HepG2 (cell line): Measurements from ENCODE around the gene RICTOR. TPM values are rescaled to one million over a fixed set of nuclear protein-coding genes. Genes with fewer than 3 reads are reported as not detected.

Experiments
- ARNT2 ChIP-seq: sonication (generic); formaldehyde crosslinking; IDR thresholded peaks from 2 replicates; pipeline ENCODE4 v1.8.0; 2022; ENCODE audit warnings: mild to moderate bottlenecking, low read depth, missing genetic modification reagents, moderate library complexity
- DMAP1 ChIP-seq: IDR thresholded peaks from 2 replicates; pipeline ENCODE4 v1.6.1; 2016
- EHMT2 ChIP-seq: fragments of 200-600 bp; sonication (generic); IDR thresholded peaks from 2 replicates; pipeline ENCODE4 v1.7.0; 2017; ENCODE audit warnings: antibody characterized with exemption, low read depth, low read length, borderline replicate concordance
- FIP1L1 ChIP-seq: fragments of 200-400 bp; formaldehyde crosslinking; IDR thresholded peaks from 2 replicates; pipeline ENCODE4 v1.6.1; 2018; ENCODE audit warnings: low read depth, mild to moderate bottlenecking, low read length, moderate library complexity, borderline replicate concordance; ENCODE audit not compliant: insufficient read depth
- FLYWCH1 ChIP-seq: sonication (generic); formaldehyde crosslinking; IDR thresholded peaks from 2 replicates; pipeline ENCODE4 v1.8.1; 2023; ENCODE audit warnings: mild to moderate bottlenecking, missing genetic modification reagents
- GABPA ChIP-seq, 2 experiments: IDR thresholded peaks; 2 replicates each; pipeline ENCODE4 v1.6.1; 2011 to 2016; ENCODE audit warnings: low read depth in 2 of 2, low read length in 1 of 2, missing biosample characterization in 1 of 2, missing genetic modification characterization in 1 of 2
- GTF2F1 ChIP-seq: fragments of 150-350 bp; IDR thresholded peaks from 2 replicates; pipeline ENCODE4 v1.6.1; 2014; ENCODE audit warnings: low read length
- GZF1 ChIP-seq: sonication (generic); formaldehyde crosslinking; IDR thresholded peaks from 2 replicates; pipeline ENCODE4 v1.5.1; 2020; ENCODE audit warnings: mild to moderate bottlenecking, missing genetic modification reagents
- HDAC6 ChIP-seq: fragments of 200-600 bp; sonication (generic); IDR thresholded peaks from 2 replicates; pipeline ENCODE4 v1.7.0; 2017; ENCODE audit warnings: mild to moderate bottlenecking, antibody characterized with exemption, low read length, low read depth
- ISX ChIP-seq: sonication (generic); formaldehyde crosslinking; conservative IDR thresholded peaks from 2 replicates; pipeline ENCODE4 v1.5.0; 2020; ENCODE audit warnings: missing genetic modification reagents
- NFE2L1 ChIP-seq: sonication (generic); formaldehyde crosslinking; IDR thresholded peaks from 2 replicates; pipeline ENCODE4 v1.4.0; 2020; ENCODE audit warnings: missing genetic modification reagents, mild to moderate bottlenecking, borderline replicate concordance
- ONECUT2 ChIP-seq: sonication (generic); formaldehyde crosslinking; IDR thresholded peaks from 2 replicates; pipeline ENCODE4 v1.4.0; 2020; ENCODE audit warnings: missing genetic modification reagents
- POGZ ChIP-seq: sonication (generic); formaldehyde crosslinking; IDR thresholded peaks from 2 replicates; pipeline ENCODE4 v1.4.0; 2020; ENCODE audit warnings: mild to moderate bottlenecking, missing genetic modification reagents
- TAF1 ChIP-seq: sonication (generic); formaldehyde crosslinking; IDR thresholded peaks from 2 replicates; pipeline ENCODE4 v1.4.0; 2020; ENCODE audit warnings: missing genetic modification reagents
- ZBTB1 ChIP-seq: sonication (generic); formaldehyde crosslinking; IDR thresholded peaks from 2 replicates; pipeline ENCODE4 v1.4.0; 2020; ENCODE audit warnings: missing genetic modification reagents, borderline replicate concordance
- ZBTB7B ChIP-seq: sonication (generic); formaldehyde crosslinking; IDR thresholded peaks from 2 replicates; pipeline ENCODE4 v1.4.0; 2020; ENCODE audit warnings: missing genetic modification reagents
- ZFP36L2 ChIP-seq: sonication (generic); formaldehyde crosslinking; IDR thresholded peaks from 2 replicates; pipeline ENCODE4 v1.4.0; 2020; ENCODE audit warnings: missing genetic modification reagents
- ZNF382 ChIP-seq: sonication (generic); formaldehyde crosslinking; IDR thresholded peaks from 2 replicates; pipeline ENCODE4 v1.5.0; 2020; ENCODE audit warnings: missing genetic modification reagents, mild to moderate bottlenecking, borderline replicate concordance
- ZNF468 ChIP-seq: sonication (generic); formaldehyde crosslinking; IDR thresholded peaks from 2 replicates; pipeline ENCODE4 v1.8.0; 2022; ENCODE audit warnings: mild to moderate bottlenecking, moderate library complexity, missing genetic modification reagents
- ZNF550 ChIP-seq: sonication (generic); formaldehyde crosslinking; IDR thresholded peaks from 2 replicates; pipeline ENCODE4 v1.4.0; 2020; ENCODE audit warnings: mild to moderate bottlenecking, missing genetic modification reagents, borderline replicate concordance
- polyA plus RNA-seq, 8 experiments: library from polyadenylated mRNA; depleted of rRNA in 3 of 8; stranded (reverse) in 7 of 8; unstranded in 1 of 8; fragments of >200 nt; fragmentation: Illumina TruSeq in 4 of 8; extraction: Trizol in 4 of 8; gene quantifications; 2 replicates each; pipeline versions ENCODE4 v1.2.1 to v1.2.3, GENCODE V29; 2011 to 2016; ENCODE audit warnings: low read depth in 4 of 8, missing spikeins in 1 of 8, mixed read lengths in 1 of 8; ENCODE audit not compliant: insufficient read depth in 1 of 8
- total RNA-seq, 5 experiments: library from RNA; depleted of rRNA; stranded (reverse); fragments of >200 nt; fragmentation: Illumina TruSeq; extraction: Trizol; gene quantifications; 2 replicates each; pipeline ENCODE4 v1.2.3, GENCODE V29; 2016; ENCODE audit warnings: low read depth in 1 of 5
- TF ChIP-seq, protein P1 (sequence below): IDR thresholded peaks from 2 replicates; pipeline ENCODE4 v1.6.1; 2016; ENCODE audit warnings: mild to moderate bottlenecking
- TF ChIP-seq, protein P2 (sequence below): IDR thresholded peaks from 2 replicates; pipeline ENCODE4 v1.6.1; 2016
- TF ChIP-seq, protein P3 (sequence below): sonication (generic); formaldehyde crosslinking; IDR thresholded peaks from 2 replicates; pipeline ENCODE4 v1.5.0; 2020; ENCODE audit warnings: missing genetic modification reagents, mild to moderate bottlenecking, borderline replicate concordance
- TF ChIP-seq, protein P4 (sequence below): sonication (generic); formaldehyde crosslinking; IDR thresholded peaks from 2 replicates; pipeline ENCODE4 v1.8.0; 2022; ENCODE audit warnings: low read depth, missing genetic modification reagents
- TF ChIP-seq, protein P5 (sequence below): sonication (generic); formaldehyde crosslinking; IDR thresholded peaks from 2 replicates; pipeline ENCODE4 v1.4.0; 2020; ENCODE audit warnings: mild to moderate bottlenecking, low read depth, missing genetic modification reagents

The RICTOR gene
- total and polyA plus RNA-seq, 2 of the 13 experiments (the other 11 are each of a cell fraction or from before 2014, with no cell fraction given): 10.7 to 15.4 TPM

DNA sequence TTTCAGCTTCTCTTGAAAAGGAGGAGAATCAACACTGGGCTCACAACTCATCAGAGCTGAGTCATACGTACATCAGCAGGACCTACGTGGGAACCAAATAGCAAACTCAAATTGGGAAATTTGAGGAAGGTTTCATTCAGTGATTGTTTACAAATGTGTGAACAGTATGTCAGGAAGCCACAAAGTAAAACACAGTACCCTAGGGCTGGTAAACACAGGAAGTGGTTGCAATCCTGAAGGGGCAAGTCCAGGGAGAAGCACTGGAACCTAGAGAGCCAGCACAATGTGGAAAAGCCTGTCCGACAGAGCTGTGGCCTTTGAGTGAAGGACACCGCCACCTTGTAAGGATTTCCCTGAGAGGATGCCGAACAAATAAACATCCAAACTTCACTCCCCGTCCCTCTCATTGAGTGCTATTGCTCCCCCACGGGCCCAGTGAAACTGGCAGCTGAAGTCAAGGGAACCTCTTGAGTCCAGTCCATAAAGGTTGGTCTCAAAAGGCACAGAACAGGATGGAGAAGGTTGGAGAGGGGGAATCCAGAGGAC, 26.7 kb upstream of the RICTOR start (continued):
- TF ChIP-seq, protein P1, sequence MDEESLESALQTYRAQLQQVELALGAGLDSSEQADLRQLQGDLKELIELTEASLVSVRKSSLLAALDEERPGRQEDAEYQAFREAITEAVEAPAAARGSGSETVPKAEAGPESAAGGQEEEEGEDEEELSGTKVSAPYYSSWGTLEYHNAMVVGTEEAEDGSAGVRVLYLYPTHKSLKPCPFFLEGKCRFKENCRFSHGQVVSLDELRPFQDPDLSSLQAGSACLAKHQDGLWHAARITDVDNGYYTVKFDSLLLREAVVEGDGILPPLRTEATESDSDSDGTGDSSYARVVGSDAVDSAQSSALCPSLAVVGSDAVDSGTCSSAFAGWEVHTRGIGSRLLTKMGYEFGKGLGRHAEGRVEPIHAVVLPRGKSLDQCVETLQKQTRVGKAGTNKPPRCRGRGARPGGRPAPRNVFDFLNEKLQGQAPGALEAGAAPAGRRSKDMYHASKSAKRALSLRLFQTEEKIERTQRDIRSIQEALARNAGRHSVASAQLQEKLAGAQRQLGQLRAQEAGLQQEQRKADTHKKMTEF: 0 out of 2 replicates have a peak, but pooled peaks have one; percentile 38
- TF ChIP-seq ZFP36L2 (CRISPR knock-in tag) (no peak), POGZ (peak; percentile 75), GZF1 (CRISPR knock-in tag) (no peak), ARNT2 (CRISPR knock-in tag) (peak; percentile 37; the same call in 1 of the 2 replicates), ONECUT2 (CRISPR knock-in tag) (no peak), HDAC6 (no peak), ZBTB1 (CRISPR knock-in tag) (no peak), DMAP1 (CRISPR knock-in tag) (no peak), EHMT2 (no peak), ZBTB7B (CRISPR knock-in tag) (no peak), NFE2L1 (CRISPR knock-in tag) (no peak), FLYWCH1 (CRISPR knock-in tag) (no peak), ZNF468 (no peak), TAF1 (CRISPR knock-in tag) (no peak), ZNF382 (CRISPR knock-in tag) (no peak), FIP1L1 (no peak), GABPA (IDR thresholded peaks at IDR 0.05; ENCODE audit: low read depth, low read length) (no peak), GABPA (CRISPR knock-in tag; IDR thresholded peaks at IDR 0.05; ENCODE audit: low read depth) (peak; percentile 53; the same call in 1 of the 2 replicates), ISX (no peak), GTF2F1 (no peak), ZNF550 (no peak)
- TF ChIP-seq, protein P2, sequence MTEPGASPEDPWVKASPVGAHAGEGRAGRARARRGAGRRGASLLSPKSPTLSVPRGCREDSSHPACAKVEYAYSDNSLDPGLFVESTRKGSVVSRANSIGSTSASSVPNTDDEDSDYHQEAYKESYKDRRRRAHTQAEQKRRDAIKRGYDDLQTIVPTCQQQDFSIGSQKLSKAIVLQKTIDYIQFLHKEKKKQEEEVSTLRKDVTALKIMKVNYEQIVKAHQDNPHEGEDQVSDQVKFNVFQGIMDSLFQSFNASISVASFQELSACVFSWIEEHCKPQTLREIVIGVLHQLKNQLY (CRISPR knock-in tag): no peak
- TF ChIP-seq, protein P3, sequence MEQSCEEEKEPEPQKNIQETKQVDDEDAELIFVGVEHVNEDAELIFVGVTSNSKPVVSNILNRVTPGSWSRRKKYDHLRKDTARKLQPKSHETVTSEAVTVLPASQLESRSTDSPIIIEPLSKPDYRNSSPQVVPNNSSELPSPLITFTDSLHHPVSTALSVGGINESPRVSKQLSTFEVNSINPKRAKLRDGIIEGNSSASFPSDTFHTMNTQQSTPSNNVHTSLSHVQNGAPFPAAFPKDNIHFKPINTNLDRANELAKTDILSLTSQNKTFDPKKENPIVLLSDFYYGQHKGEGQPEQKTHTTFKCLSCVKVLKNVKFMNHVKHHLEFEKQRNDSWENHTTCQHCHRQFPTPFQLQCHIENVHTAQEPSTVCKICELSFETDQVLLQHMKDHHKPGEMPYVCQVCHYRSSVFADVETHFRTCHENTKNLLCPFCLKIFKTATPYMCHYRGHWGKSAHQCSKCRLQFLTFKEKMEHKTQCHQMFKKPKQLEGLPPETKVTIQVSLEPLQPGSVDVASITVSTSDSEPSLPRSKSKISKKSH: no peak
- TF ChIP-seq, protein P4, sequence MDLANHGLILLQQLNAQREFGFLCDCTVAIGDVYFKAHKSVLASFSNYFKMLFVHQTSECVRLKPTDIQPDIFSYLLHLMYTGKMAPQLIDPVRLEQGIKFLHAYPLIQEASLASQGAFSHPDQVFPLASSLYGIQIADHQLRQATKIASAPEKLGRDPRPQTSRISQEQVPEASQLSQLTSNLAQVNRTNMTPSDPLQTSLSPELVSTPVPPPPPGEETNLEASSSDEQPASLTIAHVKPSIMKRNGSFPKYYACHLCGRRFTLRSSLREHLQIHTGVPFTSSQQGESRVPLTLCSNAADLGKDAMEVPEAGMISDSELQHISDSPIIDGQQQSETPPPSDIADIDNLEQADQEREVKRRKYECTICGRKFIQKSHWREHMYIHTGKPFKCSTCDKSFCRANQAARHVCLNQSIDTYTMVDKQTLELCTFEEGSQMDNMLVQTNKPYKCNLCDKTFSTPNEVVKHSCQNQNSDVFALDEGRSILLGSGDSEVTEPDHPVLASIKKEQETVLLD: no peak
- TF ChIP-seq, protein P5, sequence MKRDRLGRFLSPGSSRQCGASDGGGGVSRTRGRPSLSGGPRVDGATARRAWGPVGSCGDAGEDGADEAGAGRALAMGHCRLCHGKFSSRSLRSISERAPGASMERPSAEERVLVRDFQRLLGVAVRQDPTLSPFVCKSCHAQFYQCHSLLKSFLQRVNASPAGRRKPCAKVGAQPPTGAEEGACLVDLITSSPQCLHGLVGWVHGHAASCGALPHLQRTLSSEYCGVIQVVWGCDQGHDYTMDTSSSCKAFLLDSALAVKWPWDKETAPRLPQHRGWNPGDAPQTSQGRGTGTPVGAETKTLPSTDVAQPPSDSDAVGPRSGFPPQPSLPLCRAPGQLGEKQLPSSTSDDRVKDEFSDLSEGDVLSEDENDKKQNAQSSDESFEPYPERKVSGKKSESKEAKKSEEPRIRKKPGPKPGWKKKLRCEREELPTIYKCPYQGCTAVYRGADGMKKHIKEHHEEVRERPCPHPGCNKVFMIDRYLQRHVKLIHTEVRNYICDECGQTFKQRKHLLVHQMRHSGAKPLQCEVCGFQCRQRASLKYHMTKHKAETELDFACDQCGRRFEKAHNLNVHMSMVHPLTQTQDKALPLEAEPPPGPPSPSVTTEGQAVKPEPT (CRISPR knock-in tag): no peak
